HG03095 (cell line): ENCODE results near the gene PTPN6.

Source experiments
- ATAC-seq: cut with Tn5 transposase; IDR thresholded peaks from one replicate; pipeline ENCODE4 v1.9.1; 2021; ENCODE audit warnings: moderate library complexity; ENCODE audit not compliant: unreplicated experiment

The PTPN6 gene

DNA sequence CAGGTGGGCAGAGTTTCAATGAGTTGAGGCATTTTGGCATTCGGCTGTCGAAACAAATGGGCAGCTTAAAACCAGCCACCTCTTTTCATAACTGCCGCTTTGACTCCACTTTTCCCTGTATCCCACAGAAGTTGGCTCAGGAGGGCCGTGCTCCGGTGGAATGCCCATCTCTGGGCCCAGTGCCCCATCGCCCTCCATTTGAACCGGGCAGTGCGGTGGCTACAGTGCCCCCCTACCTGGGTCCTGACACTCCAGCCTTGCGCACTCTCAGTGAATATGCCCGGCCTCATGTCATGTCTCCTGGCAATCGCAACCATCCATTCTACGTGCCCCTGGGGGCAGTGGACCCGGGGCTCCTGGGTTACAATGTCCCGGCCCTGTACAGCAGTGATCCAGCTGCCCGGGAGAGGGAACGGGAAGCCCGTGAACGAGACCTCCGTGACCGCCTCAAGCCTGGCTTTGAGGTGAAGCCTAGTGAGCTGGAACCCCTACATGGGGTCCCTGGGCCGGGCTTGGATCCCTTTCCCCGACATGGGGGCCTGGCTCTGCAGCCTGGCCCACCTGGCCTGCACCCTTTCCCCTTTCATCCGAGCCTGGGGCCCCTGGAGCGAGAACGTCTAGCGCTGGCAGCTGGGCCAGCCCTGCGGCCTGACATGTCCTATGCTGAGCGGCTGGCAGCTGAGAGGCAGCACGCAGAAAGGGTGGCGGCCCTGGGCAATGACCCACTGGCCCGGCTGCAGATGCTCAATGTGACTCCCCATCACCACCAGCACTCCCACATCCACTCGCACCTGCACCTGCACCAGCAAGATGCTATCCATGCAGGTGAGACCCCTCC is 12.6 kb upstream of the PTPN6 start:
- no peak for ATAC-seq

GRCh38 chr12:6939191-6939540 is 12.0 kb upstream of the PTPN6 start:
- no peak for ATAC-seq

GRCh38 chr12:6941267-6941666 is 9.9 kb upstream of the PTPN6 start:
- no peak for ATAC-seq

GRCh38 chr12:6941782-6942181 is 9.4 kb upstream of the PTPN6 start:
- ATAC-seq, result no peak

DNA sequence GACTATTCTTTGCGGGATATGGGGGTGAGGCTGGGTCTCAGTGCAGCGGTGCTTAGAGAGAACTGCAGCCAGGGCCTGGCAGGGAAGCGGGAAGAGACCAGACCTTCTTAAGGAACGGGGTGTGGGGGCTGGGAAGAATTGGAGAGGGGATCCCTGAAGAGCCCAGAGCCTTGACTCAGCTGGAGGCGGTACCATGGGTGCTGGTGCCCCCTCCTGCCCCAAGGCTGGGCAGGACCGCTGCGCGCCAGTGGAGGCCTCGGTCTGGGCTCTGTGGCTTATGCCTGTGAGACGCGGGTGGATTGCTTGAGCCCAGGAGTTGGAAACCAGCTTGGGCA is 8.9 kb upstream of the PTPN6 start:
- ATAC-seq, result no peak

DNA sequence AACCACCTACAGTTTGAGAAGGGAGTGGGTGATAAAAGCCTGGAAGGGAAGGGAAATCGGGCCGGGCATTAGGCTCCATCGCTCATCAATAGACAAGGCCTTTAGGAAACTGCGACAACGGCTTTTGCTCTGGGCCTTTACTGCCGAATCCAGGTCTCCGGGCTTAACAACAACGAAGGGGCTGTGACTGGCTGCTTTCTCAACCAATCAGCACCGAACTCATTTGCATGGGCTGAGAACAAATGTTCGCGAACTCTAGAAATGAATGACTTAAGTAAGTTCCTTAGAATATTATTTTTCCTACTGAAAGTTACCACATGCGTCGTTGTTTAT is 7.8 kb upstream of the PTPN6 start:
- ATAC-seq, result peak; percentile 23

DNA sequence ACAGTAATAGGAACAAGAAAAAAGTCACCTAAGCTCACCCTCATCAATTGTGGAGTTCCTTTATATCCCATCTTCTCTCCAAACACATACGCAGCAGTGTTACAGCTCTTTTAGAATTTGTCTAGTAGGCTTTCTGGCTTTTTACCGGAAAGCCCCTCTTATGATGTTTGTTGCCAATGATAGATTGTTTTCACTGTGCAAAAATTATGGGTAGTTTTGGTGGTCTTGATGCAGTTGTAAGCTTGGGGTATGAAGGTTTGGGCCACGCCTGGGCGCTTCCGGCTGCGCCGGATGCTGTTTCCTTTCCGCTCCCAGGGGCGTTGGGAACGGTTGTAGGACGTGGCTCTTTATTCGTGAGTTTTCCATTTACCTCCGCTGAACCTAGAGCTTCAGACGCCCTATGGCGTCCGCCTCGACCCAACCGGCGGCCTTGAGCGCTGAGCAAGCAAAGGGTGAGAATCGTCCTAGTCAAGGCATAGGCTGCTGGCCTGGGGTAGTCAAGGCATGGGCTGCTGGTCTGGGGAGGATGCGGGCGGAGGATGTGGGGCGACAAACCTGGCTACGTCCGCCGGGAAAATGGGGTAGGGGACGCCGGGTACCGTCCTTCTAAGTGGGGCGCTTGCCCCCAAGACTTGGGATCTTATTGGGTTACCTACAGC is 7.3 kb upstream of the PTPN6 start, which contains the start of the genes C12orf57 and RNU7-1:
TSS of gene C12orf57 (plus strand) at position 301 of the 659 bp plus-strand sequence. CDS start at position 401, 100 bp downstream.
TSS of gene RNU7-1 (plus strand) at position 95 of the 659 bp plus-strand sequence.
- ATAC-seq, result peak; percentile 30

DNA sequence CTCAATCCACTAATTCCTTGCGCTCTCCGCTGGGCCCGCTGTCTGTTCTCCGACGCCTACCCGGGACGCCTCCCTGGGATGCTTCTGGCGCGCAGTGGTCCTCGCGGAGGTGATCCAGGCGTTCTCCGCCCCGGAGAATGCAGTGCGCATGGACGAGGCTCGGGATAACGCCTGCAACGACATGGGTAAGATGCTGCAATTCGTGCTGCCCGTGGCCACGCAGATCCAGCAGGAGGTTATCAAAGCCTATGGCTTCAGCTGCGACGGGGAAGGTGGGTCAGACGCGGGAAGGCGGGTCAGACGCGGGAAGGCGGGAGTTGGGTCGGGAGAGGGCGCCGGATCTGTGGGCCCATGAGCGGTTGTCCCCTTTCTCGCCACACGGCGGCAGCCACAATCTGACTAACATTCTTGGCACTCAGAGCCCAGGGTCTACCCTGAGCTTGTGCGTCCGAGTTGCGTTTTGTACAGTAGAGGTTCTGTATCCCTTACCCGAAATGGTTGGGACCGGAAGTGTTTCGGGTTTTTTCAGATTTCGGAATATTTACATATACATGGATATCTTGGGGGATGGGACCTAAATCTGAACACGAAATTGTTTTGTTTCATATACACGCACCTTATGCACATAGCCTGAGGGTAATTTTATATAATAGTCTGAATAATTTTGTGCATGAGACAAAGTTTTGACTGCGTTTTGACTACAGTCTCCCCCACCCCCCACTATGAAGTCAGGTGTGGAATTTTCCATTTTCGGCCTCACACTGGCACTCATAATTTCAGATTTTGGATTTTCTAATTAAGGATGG is 6.6 kb upstream of the PTPN6 start:
- no peak for ATAC-seq

- ATAC-seq, result no peak
These were observed 5.5 kb upstream of the PTPN6 start for GRCh38 chr12:6945613-6946012.

GRCh38 chr12:6946033-6946919 is 4.9 kb upstream of the PTPN6 start:
- ATAC-seq, result peak; percentile 23

- ATAC-seq, result no peak
These were observed 4.2 kb upstream of the PTPN6 start for GRCh38 chr12:6946920-6947374.

- ATAC-seq, result no peak
These were observed 3.5 kb upstream of the PTPN6 start for GRCh38 chr12:6947615-6948014.

DNA sequence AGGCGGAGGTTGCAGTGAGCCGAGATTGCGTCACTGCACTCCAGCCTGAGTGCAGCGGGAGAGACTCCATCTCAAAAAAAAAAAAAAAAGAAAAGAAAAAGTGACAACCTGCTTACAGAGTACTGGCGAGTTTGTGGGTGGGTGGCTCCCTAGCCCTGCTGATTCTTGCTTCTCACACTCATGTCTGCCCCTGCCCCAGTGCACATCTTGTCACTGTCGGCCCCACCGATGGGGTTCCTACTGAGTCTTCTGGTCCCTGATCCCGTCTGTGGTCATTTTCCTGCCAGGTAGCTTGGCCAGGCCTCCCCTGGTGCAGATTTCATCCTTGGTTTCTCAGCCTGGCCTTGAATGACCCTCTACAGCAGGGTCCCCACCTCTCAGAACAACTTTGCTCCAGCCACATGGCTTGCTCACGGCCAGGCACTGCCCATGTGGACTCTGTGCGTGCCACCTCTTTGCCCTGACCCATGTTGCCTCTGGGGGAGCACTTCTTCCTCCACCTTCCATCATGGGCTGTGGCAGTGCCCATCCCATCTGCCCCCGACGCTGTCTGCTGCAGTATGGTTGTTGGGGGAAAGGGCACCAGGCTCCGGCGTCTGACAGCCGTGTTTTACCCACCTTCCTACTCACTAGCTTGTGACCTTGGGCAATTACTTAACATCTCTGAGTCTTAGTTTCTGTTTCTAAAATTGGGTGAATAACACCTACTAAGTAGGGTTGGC is 2.1 kb upstream of the PTPN6 start:
- no peak for ATAC-seq

GRCh38 chr12:6950401-6950801 is 755 bp upstream of the PTPN6 start:
- no peak for ATAC-seq

DNA sequence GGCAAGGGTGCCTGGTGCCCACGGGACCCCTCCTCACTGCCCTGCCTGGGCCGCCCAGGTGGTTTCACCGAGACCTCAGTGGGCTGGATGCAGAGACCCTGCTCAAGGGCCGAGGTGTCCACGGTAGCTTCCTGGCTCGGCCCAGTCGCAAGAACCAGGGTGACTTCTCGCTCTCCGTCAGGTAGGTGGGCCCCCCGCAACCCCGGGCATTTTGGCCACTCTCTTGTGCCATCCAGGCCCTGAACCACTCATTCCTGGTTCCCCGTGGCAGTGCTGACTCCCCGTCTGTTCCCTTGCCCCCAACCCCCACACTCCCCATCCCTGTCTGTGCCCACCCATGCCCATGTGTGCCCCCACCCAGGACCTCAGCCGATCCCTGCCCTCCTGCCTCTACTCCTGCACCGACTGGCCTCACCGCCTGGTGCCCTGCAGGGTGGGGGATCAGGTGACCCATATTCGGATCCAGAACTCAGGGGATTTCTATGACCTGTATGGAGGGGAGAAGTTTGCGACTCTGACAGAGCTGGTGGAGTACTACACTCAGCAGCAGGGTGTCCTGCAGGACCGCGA is 480 bp downstream of the PTPN6 start:
- no peak for ATAC-seq

- no peak for ATAC-seq
These were observed 1.1 kb downstream of the PTPN6 start for GRCh38 chr12:6952121-6952862.

DNA sequence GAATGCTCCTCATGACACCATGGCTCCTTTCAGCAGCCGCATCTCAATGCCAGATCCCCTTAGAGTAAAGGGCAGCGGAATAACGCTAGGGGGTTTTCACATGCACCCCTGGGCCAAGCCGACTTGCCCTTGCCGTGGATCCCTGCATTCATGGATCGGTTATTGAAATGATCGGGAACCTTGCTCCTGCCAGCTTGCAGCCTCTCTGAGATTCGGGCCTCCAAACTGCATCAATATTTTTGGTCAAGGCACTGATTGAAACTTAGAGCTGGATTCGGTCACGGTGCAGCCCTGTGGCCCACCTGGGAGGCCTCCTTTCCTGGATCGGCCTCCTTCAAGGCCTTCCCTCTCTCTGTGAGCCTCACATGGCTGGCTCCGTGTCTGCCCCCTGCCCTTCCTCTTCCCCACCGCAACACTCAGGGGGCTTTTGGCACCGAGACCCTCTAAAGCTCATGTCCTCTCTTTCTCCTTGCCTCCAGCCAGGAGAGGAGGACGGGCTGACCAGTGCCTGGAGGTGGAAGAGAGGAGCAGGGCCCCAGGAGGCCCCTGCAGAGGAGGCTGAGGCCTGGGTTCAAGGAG is 1.8 kb downstream of the PTPN6 start:
- ATAC-seq, result no peak

GRCh38 chr12:6953442-6954315 is 2.5 kb downstream of the PTPN6 start:
- peak; percentile 39 for ATAC-seq
